Stimulated activated CD4-positive, alpha-beta T cell treated with anti-CD3 and anti-CD28 coated beads, TNF-alpha, amount 100 ng/mL, for 1 hour (primary cell): ENCODE measurements around the gene MGAT5.

ENCODE experiments used
- DNase-seq, 3 donors: peaks; one replicate each; pipeline ENCODE4 v3.0.0-alpha.2; 2020; ENCODE audit warnings: low read depth in 3 of 3, low spot score in 1 of 3

MGAT5 gene

GRCh38 chr2:134299334-134299733 lies 45.5 kb downstream of the MGAT5 start:
- no peak for DNase-seq

GRCh38 chr2:134300585-134300984 lies 46.7 kb downstream of the MGAT5 start:
- no peak for DNase-seq

- DNase-seq: no peak
Observed at GRCh38 chr2:134301099-134301927, 47.4 kb downstream of the MGAT5 start.

- DNase-seq: no peak
Observed at GRCh38 chr2:134301928-134302260, 48.0 kb downstream of the MGAT5 start.

- DNase-seq: no peak
Observed at GRCh38 chr2:134304394-134305108, 50.7 kb downstream of the MGAT5 start.

- DNase-seq: no peak
Observed at GRCh38 chr2:134305109-134305491, 51.2 kb downstream of the MGAT5 start.

GRCh38 chr2:134306521-134306920 lies 52.6 kb downstream of the MGAT5 start:
- no peak for DNase-seq

- no peak for DNase-seq
Observed at GRCh38 chr2:134307334-134307733, 53.5 kb downstream of the MGAT5 start.

- no peak for DNase-seq
Observed at GRCh38 chr2:134308474-134309385, 54.9 kb downstream of the MGAT5 start.

GRCh38 chr2:134310107-134311079 lies 56.5 kb downstream of the MGAT5 start:
- DNase-seq: no peak

GRCh38 chr2:134312482-134312881 lies 58.6 kb downstream of the MGAT5 start:
- no peak for DNase-seq

GRCh38 chr2:134314202-134314601 lies 60.3 kb downstream of the MGAT5 start:
- no peak for DNase-seq

GRCh38 chr2:134314681-134315368 lies 61.0 kb downstream of the MGAT5 start:
- DNase-seq: no peak

- no peak for DNase-seq
Observed at GRCh38 chr2:134315471-134315870, 61.6 kb downstream of the MGAT5 start.

GRCh38 chr2:134319596-134320254 lies 65.9 kb downstream of the MGAT5 start:
- DNase-seq: no peak

GRCh38 chr2:134320930-134321329 lies 67.1 kb downstream of the MGAT5 start:
- DNase-seq: no peak

- no peak for DNase-seq
Observed at GRCh38 chr2:134323777-134324176, 69.9 kb downstream of the MGAT5 start.

- DNase-seq: no peak
Observed at GRCh38 chr2:134324430-134324829, 70.6 kb downstream of the MGAT5 start.

- no peak for DNase-seq
Observed at GRCh38 chr2:134324947-134325346, 71.1 kb downstream of the MGAT5 start.
